ENCODE data around the gene FAM114A2.

DNA sequence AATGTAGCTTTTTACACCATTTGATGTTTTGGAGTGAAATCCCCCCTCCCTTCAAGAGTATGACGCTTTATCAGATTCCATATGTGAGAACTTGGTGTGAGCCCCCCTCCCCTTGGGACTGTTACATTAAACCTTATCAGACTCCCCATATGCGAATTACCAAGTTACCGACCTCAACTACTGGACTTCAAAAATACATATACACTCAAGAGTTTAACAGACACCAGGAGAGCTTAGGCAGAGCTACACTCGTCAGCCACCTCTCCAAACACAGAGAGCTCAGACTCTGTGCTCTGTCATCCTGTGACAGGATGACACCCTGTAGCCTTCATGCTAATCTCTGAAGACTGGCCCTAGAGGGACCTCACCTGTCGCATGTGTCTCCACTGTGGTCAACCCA is 50.2 kb downstream of the FAM114A2 start:
- TF ChIP-seq GATA3 (IDR thresholded peaks at IDR 0.05; ENCODE audit: low read depth, low read length) (no peak), GATA2 (IDR thresholded peaks at IDR 0.05; ENCODE audit: low read depth, low read length) (no peak)
